Measurements from ENCODE around the gene ZBTB47. TPM values are rescaled to one million over a fixed set of nuclear protein-coding genes. Genes with fewer than 3 reads are reported as not detected.
A peak's percentile ranks its signal among the peaks of the same experiment; 100 is the strongest.

Gene ZBTB47
- total and polyA plus RNA-seq, 10 donors, result 2.1 to 22.2 (median 14.4) TPM

DNA sequence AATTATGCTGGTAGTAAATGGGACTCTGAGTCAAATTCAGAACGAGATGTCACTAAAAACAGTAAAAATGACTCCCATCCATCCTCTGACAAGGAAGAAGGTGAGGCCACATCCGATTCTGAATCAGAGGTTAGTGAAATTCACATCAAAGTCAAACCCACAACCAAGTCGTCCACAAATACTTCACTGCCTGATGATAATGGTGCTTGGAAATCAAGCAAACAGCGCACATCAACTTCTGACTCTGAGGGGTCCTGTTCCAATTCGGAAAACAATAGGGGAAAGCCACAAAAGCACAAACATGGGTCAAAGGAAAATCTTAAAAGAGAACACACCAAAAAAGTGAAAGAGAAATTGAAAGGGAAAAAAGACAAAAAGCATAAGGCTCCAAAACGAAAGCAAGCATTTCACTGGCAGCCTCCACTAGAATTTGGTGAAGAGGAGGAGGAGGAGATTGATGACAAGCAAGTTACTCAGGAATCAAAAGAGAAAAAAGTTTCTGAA, 15.1 kb upstream of the ZBTB47 start:
- Histone ChIP-seq H3K9me3 (no peaks in the 10 kb centered on the region), H3K27me3 (replicated peaks in 1 of 7) (no peaks in the 10 kb centered on the region), H3K4me1 (peaks cover 0 to 40% (median 22%) of the 10 kb centered on the region in 6 donors), H3K27ac (peak overlapping the region; percentile 11 to 79 (median 62)), H3K36me3 (peaks cover 3 to 100% (median 85%) of the 10 kb centered on the region in 6 donors), H3K4me3 (no peak overlapping the region)
- TF ChIP-seq, protein P1, sequence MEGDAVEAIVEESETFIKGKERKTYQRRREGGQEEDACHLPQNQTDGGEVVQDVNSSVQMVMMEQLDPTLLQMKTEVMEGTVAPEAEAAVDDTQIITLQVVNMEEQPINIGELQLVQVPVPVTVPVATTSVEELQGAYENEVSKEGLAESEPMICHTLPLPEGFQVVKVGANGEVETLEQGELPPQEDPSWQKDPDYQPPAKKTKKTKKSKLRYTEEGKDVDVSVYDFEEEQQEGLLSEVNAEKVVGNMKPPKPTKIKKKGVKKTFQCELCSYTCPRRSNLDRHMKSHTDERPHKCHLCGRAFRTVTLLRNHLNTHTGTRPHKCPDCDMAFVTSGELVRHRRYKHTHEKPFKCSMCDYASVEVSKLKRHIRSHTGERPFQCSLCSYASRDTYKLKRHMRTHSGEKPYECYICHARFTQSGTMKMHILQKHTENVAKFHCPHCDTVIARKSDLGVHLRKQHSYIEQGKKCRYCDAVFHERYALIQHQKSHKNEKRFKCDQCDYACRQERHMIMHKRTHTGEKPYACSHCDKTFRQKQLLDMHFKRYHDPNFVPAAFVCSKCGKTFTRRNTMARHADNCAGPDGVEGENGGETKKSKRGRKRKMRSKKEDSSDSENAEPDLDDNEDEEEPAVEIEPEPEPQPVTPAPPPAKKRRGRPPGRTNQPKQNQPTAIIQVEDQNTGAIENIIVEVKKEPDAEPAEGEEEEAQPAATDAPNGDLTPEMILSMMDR (IDR thresholded peaks at IDR 0.05 in 8 of 11, conservative IDR thresholded peaks at IDR 0.05 in 3 of 11), result no peak
- intact Hi-C loops (cut with DNase I; ENCODE audit: low total_unique reads), result no loop called here
- WGBS, 5 donors, result 68 to 78% (median 69%) methylated on average over 6 of the region's 6 CpGs
- DNase-seq, result no peak

DNA sequence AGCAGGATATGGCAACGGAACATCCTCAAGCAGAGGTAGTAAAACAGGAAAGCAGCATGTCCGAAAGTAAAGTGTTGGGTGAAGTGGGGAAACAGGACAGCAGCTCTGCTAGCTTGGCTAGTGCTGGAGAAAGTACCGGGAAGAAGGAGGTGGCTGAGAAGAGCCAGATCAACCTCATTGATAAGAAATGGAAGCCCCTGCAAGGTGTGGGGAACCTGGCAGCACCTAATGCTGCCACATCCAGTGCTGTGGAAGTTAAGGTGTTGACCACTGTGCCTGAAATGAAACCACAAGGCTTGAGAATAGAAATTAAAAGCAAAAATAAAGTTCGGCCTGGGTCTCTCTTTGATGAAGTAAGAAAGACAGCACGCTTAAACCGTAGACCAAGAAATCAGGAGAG, 14.3 kb upstream of the ZBTB47 start:
- WGBS, 5 donors, result 56 to 77% (median 73%) methylated on average over 6 of the region's 6 CpGs
- TF ChIP-seq, protein P1 (IDR thresholded peaks at IDR 0.05 in 8 of 11, conservative IDR thresholded peaks at IDR 0.05 in 3 of 11), result no peak
- TF ChIP-seq POLR2AphosphoS5 (IDR thresholded peaks at IDR 0.05) (peak in 1 of 3 donors; percentile 47), POLR2A (IDR thresholded peaks at IDR 0.05) (no peak)
- H3K9me3 ChIP-seq, result no peaks in the 10 kb centered on the region
- intact Hi-C loops (cut with DNase I; ENCODE audit: low total_unique reads), result no loop called here
- peaks cover 0 to 40% (median 22%) of the 10 kb centered on the region in 6 donors for H3K4me1 ChIP-seq
- H3K4me3 ChIP-seq, result peak overlapping the region in 1 of 8 donors; percentile 8
- H3K27ac ChIP-seq, result peak overlapping the region; percentile 11 to 79 (median 62)
- no peaks in the 10 kb centered on the region for H3K27me3 ChIP-seq (replicated peaks in 1 of 7)
- DNase-seq, result no peak
- peaks cover 3 to 100% (median 84%) of the 10 kb centered on the region in 6 donors for H3K36me3 ChIP-seq

DNA sequence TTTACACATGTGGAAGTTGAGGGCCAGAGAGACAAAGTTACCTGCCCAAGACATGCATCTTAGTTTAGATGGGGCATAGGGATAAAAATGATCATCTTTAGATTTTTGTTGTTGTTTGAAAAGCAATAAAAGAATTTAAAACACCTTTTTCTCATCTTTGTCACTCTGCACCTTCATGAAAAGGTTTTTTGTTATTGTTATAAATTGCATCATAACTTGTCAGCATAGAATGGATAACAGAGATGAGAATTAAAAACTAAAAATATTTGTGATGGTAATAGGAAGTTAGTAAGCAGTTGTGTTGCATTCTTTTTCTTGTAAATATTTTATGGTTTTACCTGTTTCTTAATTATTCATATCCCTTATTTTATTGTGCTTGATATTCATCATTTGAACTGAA, 13.4 kb upstream of the ZBTB47 start:
- peaks cover 0 to 40% (median 22%) of the 10 kb centered on the region in 6 donors for H3K4me1 ChIP-seq
- peak overlapping the region in 3 of 8 donors; percentile 52 to 69 (median 54) for H3K27ac ChIP-seq
- H3K27me3 ChIP-seq (replicated peaks in 1 of 7), result no peaks in the 10 kb centered on the region
- DNase-seq, result no peak
- no peak overlapping the region for H3K4me3 ChIP-seq
- H3K36me3 ChIP-seq, result peaks cover 3 to 100% (median 84%) of the 10 kb centered on the region in 6 donors
- TF ChIP-seq POLR2AphosphoS5 (IDR thresholded peaks at IDR 0.05) (no peak), POLR2A (IDR thresholded peaks at IDR 0.05) (no peak)
- TF ChIP-seq, protein P1 (IDR thresholded peaks at IDR 0.05 in 8 of 11, conservative IDR thresholded peaks at IDR 0.05 in 3 of 11), result no peak
- H3K9me3 ChIP-seq, result no peaks in the 10 kb centered on the region
- intact Hi-C loops (cut with DNase I; ENCODE audit: low total_unique reads), result no loop called here

DNA sequence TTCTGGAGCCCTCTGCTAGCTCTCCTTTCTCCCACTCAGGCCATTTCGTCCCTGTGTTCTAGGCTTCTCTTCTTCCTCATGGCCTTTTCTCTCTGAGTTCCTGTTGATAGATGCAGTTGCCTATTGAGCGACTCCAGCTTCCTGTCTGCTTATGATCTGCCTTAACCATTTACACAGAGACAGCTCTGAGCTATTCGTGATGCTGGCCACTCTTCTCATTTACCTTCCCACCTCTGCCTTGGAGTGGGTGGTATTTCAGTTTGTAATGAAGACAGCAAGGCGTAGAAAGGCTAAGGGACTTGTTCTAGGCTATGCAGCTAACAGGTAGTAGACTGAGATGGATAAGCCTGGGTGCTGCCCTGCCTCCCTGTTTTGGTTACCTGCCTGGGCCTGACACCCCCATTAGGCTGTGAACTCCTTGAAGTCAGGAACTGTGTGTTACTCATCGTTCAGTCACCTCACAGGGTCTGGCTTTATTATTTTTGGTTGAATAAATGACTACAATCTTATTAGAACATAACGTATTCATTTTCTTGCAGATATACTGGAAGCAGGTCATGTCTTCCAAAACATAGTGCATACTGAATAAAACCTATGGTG, 12.6 kb upstream of the ZBTB47 start:
- Histone ChIP-seq H3K9me3 (no peaks in the 10 kb centered on the region), H3K27ac (peak overlapping the region in 2 of 8 donors; percentile 4 to 52), H3K4me3 (no peak overlapping the region), H3K27me3 (replicated peaks in 1 of 7) (no peaks in the 10 kb centered on the region), H3K4me1 (peaks cover 0 to 40% (median 22%) of the 10 kb centered on the region in 6 donors), H3K36me3 (peaks cover 3 to 100% (median 84%) of the 10 kb centered on the region in 6 donors)
- WGBS, 5 donors, result 78 to 91% (median 89%) methylated on average over 6 of the region's 6 CpGs
- TF ChIP-seq POLR2A (IDR thresholded peaks at IDR 0.05), result no peak
- TF ChIP-seq, protein P1 (IDR thresholded peaks at IDR 0.05 in 8 of 11, conservative IDR thresholded peaks at IDR 0.05 in 3 of 11), result no peak
- no peak for TF ChIP-seq POLR2AphosphoS5 (IDR thresholded peaks at IDR 0.05)
- no peak for DNase-seq
- intact Hi-C loops (cut with DNase I; ENCODE audit: low total_unique reads), result no loop called here

Data from spleen (tissue), 11 donors.